Hematopoietic multipotent progenitor cell treated with erythropoietin and hydrocortisone succinate and interleukin-3 and kit ligand, for 6 days (in vitro differentiated cells): ENCODE data around the gene BMERB1.
"Not testable (repeated sequence)": the region's sequence is repeated elsewhere in the genome, so short reads cannot be mapped to it uniquely, and the experiment has no call there.

Source experiments
- DNase-seq: peaks from one replicate; pipeline ENCODE4 v3.0.0-alpha.2; 2015

Gene BMERB1

GRCh38 chr16:15566095-15566494 is 131.7 kb downstream of the BMERB1 start:
- no peak for DNase-seq

GRCh38 chr16:15567823-15568222 is 133.4 kb downstream of the BMERB1 start:
- no peak for DNase-seq

GRCh38 chr16:15570666-15571065 is 136.3 kb downstream of the BMERB1 start:
- DNase-seq, result not testable (repeated sequence)

GRCh38 chr16:15571557-15571956 is 137.2 kb downstream of the BMERB1 start:
- DNase-seq, result no peak

GRCh38 chr16:15572329-15573001 is 138.1 kb downstream of the BMERB1 start:
- no peak for DNase-seq

GRCh38 chr16:15573274-15573895 is 139.0 kb downstream of the BMERB1 start:
- no peak for DNase-seq

GRCh38 chr16:15573896-15574613 is 139.7 kb downstream of the BMERB1 start:
- not testable (repeated sequence) for DNase-seq

GRCh38 chr16:15574614-15574948 is 140.2 kb downstream of the BMERB1 start:
- no peak for DNase-seq

GRCh38 chr16:15575293-15576049 is 141.1 kb downstream of the BMERB1 start:
- peak; percentile 42 for DNase-seq

- peak; percentile 53 for DNase-seq
These were observed 142.9 kb downstream of the BMERB1 start for GRCh38 chr16:15576960-15577958.

- DNase-seq, result no peak
These were observed 144.4 kb downstream of the BMERB1 start for GRCh38 chr16:15578824-15579223.

- DNase-seq, result no peak
These were observed 146.9 kb downstream of the BMERB1 start for GRCh38 chr16:15581127-15581815.

GRCh38 chr16:15583526-15583925 is 149.1 kb downstream of the BMERB1 start:
- DNase-seq, result no peak

GRCh38 chr16:15585956-15586355 is 151.6 kb downstream of the BMERB1 start:
- no peak for DNase-seq

- no peak for DNase-seq
These were observed 152.3 kb downstream of the BMERB1 start for GRCh38 chr16:15586716-15587115.

GRCh38 chr16:15587152-15587825 is 152.9 kb downstream of the BMERB1 start:
- DNase-seq, result no peak

GRCh38 chr16:15592324-15592723 is 157.9 kb downstream of the BMERB1 start:
- DNase-seq, result peak; percentile 19

- DNase-seq, result no peak
These were observed 158.8 kb downstream of the BMERB1 start for GRCh38 chr16:15593235-15593634.

- DNase-seq, result no peak
These were observed 160.4 kb downstream of the BMERB1 start for GRCh38 chr16:15594711-15595320.

- DNase-seq, result no peak
These were observed 162.7 kb downstream of the BMERB1 start for GRCh38 chr16:15597135-15597534.
